SK-N-SH (cell line): ENCODE measurements around the gene SPOP. TPM values are rescaled to one million over a fixed set of nuclear protein-coding genes. Genes with fewer than 3 reads are reported as not detected.

Experiments
- CTCF ChIA-PET: fragments of 300-600, 350-600 bp; formaldehyde crosslinking; extraction: SDS; loops from one replicate; lab custom pipeline; 2021; lab: Yijun Ruan, JAX
- POLR2A ChIA-PET: fragments of 350-600 bp; sonication (Branson Sonifier 250); formaldehyde crosslinking; extraction: SDS; loops from one replicate; lab custom pipeline; 2020; ENCODE audit warnings: antibody characterized with exemption, inconsistent platforms; lab: Yijun Ruan, JAX
- DNase-seq: peaks from one replicate; pipeline ENCODE4 v3.0.0; 2012
- H2AFZ ChIP-seq: fragments of 200-600 bp; sonication (generic); 2 replicates; pipeline ENCODE4 v1.8.1; 2016; ENCODE audit warnings: antibody characterized with exemption, mild to moderate bottlenecking, low read depth
- H3F3A ChIP-seq: fragments of 200-600 bp; sonication (generic); replicated peaks from 2 replicates; pipeline ENCODE3; 2016; ENCODE audit warnings: antibody characterized with exemption, mild to moderate bottlenecking; ENCODE audit not compliant: insufficient read depth
- H3K27ac ChIP-seq, 2 experiments: fragments of 200-500 bp in 1 of 2; fragments of 200-600 bp in 1 of 2; sonication (Bioruptor generic) in 1 of 2; sonication (generic), shearing (Covaris generic) in 1 of 2; 2 replicates each; pipeline versions ENCODE4 v1.5.1 to v1.6.1; 2014 to 2016; ENCODE audit warnings: low read depth in 2 of 2, inconsistent platforms in 1 of 2, low read length in 1 of 2, mild to moderate bottlenecking in 1 of 2, mixed read lengths in 1 of 2
- H3K27me3 ChIP-seq: fragments of 200-600 bp; sonication (generic), shearing (Covaris generic); 2 replicates; pipeline ENCODE4 v1.6.1; 2016; ENCODE audit warnings: mixed run types; ENCODE audit not compliant: insufficient read depth
- H3K36me3 ChIP-seq, 2 experiments: fragments of 200-500 bp in 1 of 2; fragments of 200-600 bp in 1 of 2; sonication (Bioruptor generic) in 1 of 2; sonication (generic) in 1 of 2; replicated peaks in 1 of 2; 2 replicates each; pipeline versions ENCODE3 to v1.5.1; 2014 to 2016; ENCODE audit warnings: low read length in 1 of 2, mild to moderate bottlenecking in 1 of 2; ENCODE audit not compliant: insufficient read depth in 2 of 2, control insufficient read depth in 1 of 2
- H3K4me1 ChIP-seq, 2 experiments: fragments of 200-500 bp in 1 of 2; fragments of 200-600 bp in 1 of 2; sonication (Bioruptor generic) in 1 of 2; sonication (generic), shearing (Covaris generic) in 1 of 2; 2 replicates each; pipeline versions ENCODE4 v1.5.1 to v1.6.1; 2014 to 2016; ENCODE audit warnings: low read depth in 1 of 2, low read length in 1 of 2, mixed run types in 1 of 2; ENCODE audit not compliant: insufficient read depth in 2 of 2, control insufficient read depth in 1 of 2
- H3K4me2 ChIP-seq: fragments of 200-600 bp; sonication (generic), shearing (Covaris generic); 2 replicates; pipeline ENCODE4 v1.6.1; 2017; ENCODE audit warnings: mixed run types
- H3K4me3 ChIP-seq, 2 experiments: fragments of 200-500 bp in 1 of 2; fragments of 200-600 bp in 1 of 2; sonication (Bioruptor generic) in 1 of 2; sonication (generic), shearing (Covaris generic) in 1 of 2; 2 replicates each; pipeline versions ENCODE4 v1.5.1 to v1.8.1; 2014 to 2016; ENCODE audit warnings: low read depth in 2 of 2, inconsistent platforms in 1 of 2, low read length in 1 of 2, mild to moderate bottlenecking in 1 of 2, mixed read lengths in 1 of 2, moderate library complexity in 1 of 2
- H3K79me2 ChIP-seq: fragments of 200-600 bp; sonication (generic); 2 replicates; pipeline ENCODE4 v1.8.1; 2017; ENCODE audit warnings: mild to moderate bottlenecking; ENCODE audit not compliant: insufficient read depth
- H3K9ac ChIP-seq: fragments of 200-600 bp; sonication (generic); 2 replicates; pipeline ENCODE4 v1.6.1; 2017; ENCODE audit warnings: mixed run types
- H3K9me2 ChIP-seq: fragments of 200-600 bp; sonication (generic); 2 replicates; pipeline ENCODE4 v1.6.1; 2017; ENCODE audit warnings: mixed run types
- H3K9me3 ChIP-seq: fragments of 200-600 bp; sonication (generic); 2 replicates; pipeline ENCODE4 v1.6.1; 2017; ENCODE audit warnings: mixed run types, mild to moderate bottlenecking, moderate library complexity
- H4K20me1 ChIP-seq: fragments of 200-600 bp; sonication (generic); 2 replicates; pipeline ENCODE4 v1.6.1; 2017; ENCODE audit warnings: mild to moderate bottlenecking, mixed run types; ENCODE audit not compliant: insufficient read depth
- CHD2 ChIP-seq: fragments of 150-350 bp; IDR thresholded peaks from 2 replicates; pipeline ENCODE4 v1.6.1; 2018; ENCODE audit warnings: low read length; ENCODE audit not compliant: partially characterized antibody
- FOSL2 ChIP-seq: IDR thresholded peaks from 2 replicates; pipeline ENCODE4 v1.4.0; 2012; ENCODE audit warnings: low read depth, mild to moderate bottlenecking, moderate library complexity, borderline replicate concordance
- FOXM1 ChIP-seq: IDR thresholded peaks from 2 replicates; pipeline ENCODE4 v1.4.0; 2012; ENCODE audit warnings: low read depth, mild to moderate bottlenecking
- GATA2 ChIP-seq: sonication (generic); formaldehyde crosslinking; IDR thresholded peaks from 2 replicates; pipeline ENCODE4 v1.5.0; 2020; ENCODE audit warnings: mild to moderate bottlenecking, missing genetic modification reagents
- MEF2A ChIP-seq: IDR thresholded peaks from 2 replicates; pipeline ENCODE4 v1.4.0; 2012; ENCODE audit warnings: low read depth, borderline replicate concordance
- NRF1 ChIP-seq: IDR thresholded peaks from 2 replicates; pipeline ENCODE4 v1.6.1; 2012; ENCODE audit warnings: low read depth, mild to moderate bottlenecking, low read length
- SIN3A ChIP-seq: IDR thresholded peaks from 2 replicates; pipeline ENCODE4 v1.6.1; 2012; ENCODE audit warnings: low read depth, mild to moderate bottlenecking, low read length, moderate library complexity, borderline replicate concordance
- WGBS: methylation state at CpG from one replicate; pipeline ENCODE4 v1.1.6; 2017; ENCODE audit warnings: low lambda C conversion rate; 5-methylcytosine and 5-hydroxymethylcytosine counted together
- polyA plus RNA-seq, 3 experiments: library from polyadenylated mRNA; depleted of rRNA; stranded (reverse); fragments of >200 nt; gene quantifications; 2 replicates each; pipeline ENCODE4 v1.2.3, GENCODE V29; 2012
- TF ChIP-seq, protein P1 (sequence below): IDR thresholded peaks from 2 replicates; pipeline ENCODE4; 2012
- TF ChIP-seq, protein P2 (sequence below): IDR thresholded peaks from 2 replicates; pipeline ENCODE4 v1.6.1; 2012; ENCODE audit warnings: mild to moderate bottlenecking, low read depth, low read length, moderate library complexity
- TF ChIP-seq, protein P3 (sequence below): fragments of 150-350 bp; IDR thresholded peaks from 2 replicates; pipeline ENCODE4 v1.6.1; 2017; ENCODE audit warnings: antibody characterized with exemption, low read length, low read depth, borderline replicate concordance

Gene SPOP
- polyA plus RNA-seq, 1 of the 3 experiments (the other 2 are of a cell fraction) = 54.0 TPM

DNA sequence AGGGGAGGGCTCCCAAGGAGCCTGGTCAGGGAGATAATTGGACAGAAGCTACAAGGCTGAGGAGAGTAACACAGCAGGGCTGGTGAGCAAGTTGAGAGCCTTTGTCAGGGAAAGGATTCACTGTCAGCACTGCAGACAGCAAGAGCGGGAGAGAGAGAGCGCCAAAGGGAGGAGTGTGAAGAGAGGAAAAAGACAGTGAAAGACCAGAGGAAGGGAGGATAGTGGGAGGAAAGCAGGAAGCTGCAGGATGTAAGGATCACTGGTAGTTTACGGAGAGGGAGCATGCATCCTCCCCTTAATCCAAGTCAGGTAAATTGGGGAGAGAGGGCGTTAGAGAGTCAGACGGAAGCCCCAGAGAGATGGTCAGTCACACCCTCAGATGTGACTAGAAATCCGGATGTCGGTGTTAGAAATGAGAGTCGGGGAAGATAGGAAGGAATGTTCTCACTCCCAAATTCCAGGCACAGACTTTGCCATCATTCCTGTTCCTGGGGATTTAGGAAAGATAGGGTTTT, 13.8 kb upstream of the SPOP start:
- no peak overlapping the region for H3K9ac ChIP-seq
- H3K4me2 ChIP-seq = no peak overlapping the region
- DNase-seq = no peak

More for the DNA sequence above, 13.8 kb upstream of the SPOP start:
- 57% methylated on average over 8 of the region's 8 CpGs for WGBS
- Histone ChIP-seq H3K4me1 (peaks cover 0 to 2% of the 10 kb centered on the region in 2 experiments; a peak in 1 of 4 replicates), H3K36me3 (no peaks in the 10 kb centered on the region), H3K4me3 (no peak overlapping the region), H3K27ac (no peak overlapping the region), H3F3A (peaks cover 4% of the 10 kb centered on the region), H2AFZ (no peak overlapping the region; the same call in 1 of the 2 replicates), H3K79me2 (no peaks in the 10 kb centered on the region), H3K9me3 (no peaks in the 10 kb centered on the region), H3K9me2 (no peaks in the 10 kb centered on the region), H3K27me3 (no peaks in the 10 kb centered on the region), H4K20me1 (no peaks in the 10 kb centered on the region)
- TF ChIP-seq GATA2 = no peak
- TF ChIP-seq CHD2 = no peak
- TF ChIP-seq, protein P1, sequence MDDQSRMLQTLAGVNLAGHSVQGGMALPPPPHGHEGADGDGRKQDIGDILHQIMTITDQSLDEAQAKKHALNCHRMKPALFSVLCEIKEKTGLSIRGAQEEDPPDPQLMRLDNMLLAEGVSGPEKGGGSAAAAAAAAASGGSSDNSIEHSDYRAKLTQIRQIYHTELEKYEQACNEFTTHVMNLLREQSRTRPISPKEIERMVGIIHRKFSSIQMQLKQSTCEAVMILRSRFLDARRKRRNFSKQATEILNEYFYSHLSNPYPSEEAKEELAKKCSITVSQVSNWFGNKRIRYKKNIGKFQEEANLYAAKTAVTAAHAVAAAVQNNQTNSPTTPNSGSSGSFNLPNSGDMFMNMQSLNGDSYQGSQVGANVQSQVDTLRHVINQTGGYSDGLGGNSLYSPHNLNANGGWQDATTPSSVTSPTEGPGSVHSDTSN = no peak
- TF ChIP-seq SIN3A = no peak
- TF ChIP-seq NRF1 = no peak
- TF ChIP-seq MEF2A = no peak
- TF ChIP-seq, protein P2, sequence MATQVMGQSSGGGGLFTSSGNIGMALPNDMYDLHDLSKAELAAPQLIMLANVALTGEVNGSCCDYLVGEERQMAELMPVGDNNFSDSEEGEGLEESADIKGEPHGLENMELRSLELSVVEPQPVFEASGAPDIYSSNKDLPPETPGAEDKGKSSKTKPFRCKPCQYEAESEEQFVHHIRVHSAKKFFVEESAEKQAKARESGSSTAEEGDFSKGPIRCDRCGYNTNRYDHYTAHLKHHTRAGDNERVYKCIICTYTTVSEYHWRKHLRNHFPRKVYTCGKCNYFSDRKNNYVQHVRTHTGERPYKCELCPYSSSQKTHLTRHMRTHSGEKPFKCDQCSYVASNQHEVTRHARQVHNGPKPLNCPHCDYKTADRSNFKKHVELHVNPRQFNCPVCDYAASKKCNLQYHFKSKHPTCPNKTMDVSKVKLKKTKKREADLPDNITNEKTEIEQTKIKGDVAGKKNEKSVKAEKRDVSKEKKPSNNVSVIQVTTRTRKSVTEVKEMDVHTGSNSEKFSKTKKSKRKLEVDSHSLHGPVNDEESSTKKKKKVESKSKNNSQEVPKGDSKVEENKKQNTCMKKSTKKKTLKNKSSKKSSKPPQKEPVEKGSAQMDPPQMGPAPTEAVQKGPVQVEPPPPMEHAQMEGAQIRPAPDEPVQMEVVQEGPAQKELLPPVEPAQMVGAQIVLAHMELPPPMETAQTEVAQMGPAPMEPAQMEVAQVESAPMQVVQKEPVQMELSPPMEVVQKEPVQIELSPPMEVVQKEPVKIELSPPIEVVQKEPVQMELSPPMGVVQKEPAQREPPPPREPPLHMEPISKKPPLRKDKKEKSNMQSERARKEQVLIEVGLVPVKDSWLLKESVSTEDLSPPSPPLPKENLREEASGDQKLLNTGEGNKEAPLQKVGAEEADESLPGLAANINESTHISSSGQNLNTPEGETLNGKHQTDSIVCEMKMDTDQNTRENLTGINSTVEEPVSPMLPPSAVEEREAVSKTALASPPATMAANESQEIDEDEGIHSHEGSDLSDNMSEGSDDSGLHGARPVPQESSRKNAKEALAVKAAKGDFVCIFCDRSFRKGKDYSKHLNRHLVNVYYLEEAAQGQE = no peak
- TF ChIP-seq FOXM1 = no peak
- no peak for TF ChIP-seq FOSL2
- TF ChIP-seq, protein P3, sequence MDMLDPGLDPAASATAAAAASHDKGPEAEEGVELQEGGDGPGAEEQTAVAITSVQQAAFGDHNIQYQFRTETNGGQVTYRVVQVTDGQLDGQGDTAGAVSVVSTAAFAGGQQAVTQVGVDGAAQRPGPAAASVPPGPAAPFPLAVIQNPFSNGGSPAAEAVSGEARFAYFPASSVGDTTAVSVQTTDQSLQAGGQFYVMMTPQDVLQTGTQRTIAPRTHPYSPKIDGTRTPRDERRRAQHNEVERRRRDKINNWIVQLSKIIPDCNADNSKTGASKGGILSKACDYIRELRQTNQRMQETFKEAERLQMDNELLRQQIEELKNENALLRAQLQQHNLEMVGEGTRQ = no peak
- ChIA-PET POLR2A (interaction anchor here (0.7 kb wide), 1 partner anchor 7 kb away, joined by 3 read pairs; no protein-coding TSS in a partner anchor), CTCF (interaction anchor here (0.6 to 50.8 kb wide), 4 partner anchors 8 to 305 kb away, joined by 3 to 2107 read pairs (median 6); partner anchors contain the start of gene NXPH3)
